Activated B cell treated with CpG ODN at 0.5 μM for 24 hours (primary cell): ENCODE measurements around the gene FMN1. TPM values are rescaled to one million over a fixed set of nuclear protein-coding genes. Genes with fewer than 3 reads are reported as not detected.

Experiments used
- ATAC-seq: fragments of 200-7000 bp; cut with Tn5 transposase; one replicate; pipeline ENCODE4 v1.10.0; 2021; ENCODE audit warnings: low read depth, mild to moderate bottlenecking, moderate library complexity
- CTCF ChIA-PET: fragments of 350-600 bp; sonication (Branson Sonifier 250); formaldehyde crosslinking; loops from one replicate; lab custom pipeline; 2021; ENCODE audit warnings: antibody characterized with exemption; lab: Charles Lee
- POLR2A ChIA-PET: fragments of 350-600 bp; sonication (Branson Sonifier 250); formaldehyde crosslinking; loops from one replicate; lab custom pipeline; 2021; ENCODE audit warnings: antibody characterized with exemption; lab: Charles Lee
- DNase-seq: peaks from one replicate; pipeline ENCODE4 v3.0.0; 2022
- H3K27ac Mint-ChIP-seq: one replicate; pipeline ENCODE4 v1.8.0; 2020; ENCODE audit warnings: mixed read lengths
- H3K27me3 Mint-ChIP-seq: one replicate; pipeline ENCODE4 v1.8.0; 2021; ENCODE audit warnings: mixed read lengths
- H3K36me3 Mint-ChIP-seq: one replicate; pipeline ENCODE4 v1.8.0; 2021; ENCODE audit warnings: low read depth, mixed read lengths
- H3K4me1 Mint-ChIP-seq: one replicate; pipeline ENCODE4 v1.8.0; 2021; ENCODE audit warnings: mixed read lengths
- H3K4me3 Mint-ChIP-seq: one replicate; pipeline ENCODE4 v1.8.0; 2020; ENCODE audit warnings: mild to moderate bottlenecking, mixed read lengths
- H3K9me3 Mint-ChIP-seq: one replicate; pipeline ENCODE4 v1.8.0; 2020; ENCODE audit warnings: mixed read lengths
- intact Hi-C: fragments of 100-400 bp; cut with micrococcal nuclease; formaldehyde crosslinking; loops from one replicate; pipeline ENCODE4 v1.15.1; 2024
- total RNA-seq: library from RNA; stranded (reverse); gene quantifications from 2 replicates; pipeline ENCODE4 v1.2.3, GENCODE V29; 2022
- TF ChIP-seq, protein P1 (sequence below): fragments of 200-600 bp; IDR thresholded peaks from one replicate; pipeline ENCODE4 v1.8.0; 2022; ENCODE audit warnings: antibody characterized with exemption, mild to moderate bottlenecking

Gene FMN1
- total RNA-seq, 1 donor from 2014 or later, result 0.80 TPM

DNA sequence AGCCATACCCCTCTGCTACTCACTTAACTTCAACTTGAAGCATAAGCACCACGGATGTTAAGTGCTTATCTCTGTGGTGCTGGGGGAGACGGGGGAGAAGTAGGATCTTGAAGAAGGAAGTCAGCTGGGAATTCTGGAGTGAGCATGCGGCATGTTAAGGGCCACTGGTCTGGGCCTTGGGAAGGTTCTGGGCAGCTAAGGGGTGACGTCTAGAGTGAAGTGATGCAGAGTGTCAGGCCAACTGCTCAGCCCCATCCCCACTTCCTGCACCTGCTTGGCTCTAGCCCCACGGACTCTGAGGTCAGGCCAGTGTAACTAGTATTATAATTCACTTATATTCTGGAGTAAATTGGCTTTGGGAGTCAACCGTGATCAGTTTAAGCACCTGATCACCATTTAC is 228.6 kb downstream of the FMN1 start:
- Mint-ChIP-seq H3K36me3 (no peaks in the 10 kb centered on the region), H3K4me3 (no peak overlapping the region), H3K4me1 (no peaks in the 10 kb centered on the region), H3K9me3 (no peaks in the 10 kb centered on the region), H3K27me3 (peaks cover 10% of the 10 kb centered on the region), H3K27ac (no peak overlapping the region)
- ChIA-PET CTCF (no interaction called here), POLR2A (no interaction called here)
- ATAC-seq (no peak), DNase-seq (no peak)
- TF ChIP-seq, protein P1, sequence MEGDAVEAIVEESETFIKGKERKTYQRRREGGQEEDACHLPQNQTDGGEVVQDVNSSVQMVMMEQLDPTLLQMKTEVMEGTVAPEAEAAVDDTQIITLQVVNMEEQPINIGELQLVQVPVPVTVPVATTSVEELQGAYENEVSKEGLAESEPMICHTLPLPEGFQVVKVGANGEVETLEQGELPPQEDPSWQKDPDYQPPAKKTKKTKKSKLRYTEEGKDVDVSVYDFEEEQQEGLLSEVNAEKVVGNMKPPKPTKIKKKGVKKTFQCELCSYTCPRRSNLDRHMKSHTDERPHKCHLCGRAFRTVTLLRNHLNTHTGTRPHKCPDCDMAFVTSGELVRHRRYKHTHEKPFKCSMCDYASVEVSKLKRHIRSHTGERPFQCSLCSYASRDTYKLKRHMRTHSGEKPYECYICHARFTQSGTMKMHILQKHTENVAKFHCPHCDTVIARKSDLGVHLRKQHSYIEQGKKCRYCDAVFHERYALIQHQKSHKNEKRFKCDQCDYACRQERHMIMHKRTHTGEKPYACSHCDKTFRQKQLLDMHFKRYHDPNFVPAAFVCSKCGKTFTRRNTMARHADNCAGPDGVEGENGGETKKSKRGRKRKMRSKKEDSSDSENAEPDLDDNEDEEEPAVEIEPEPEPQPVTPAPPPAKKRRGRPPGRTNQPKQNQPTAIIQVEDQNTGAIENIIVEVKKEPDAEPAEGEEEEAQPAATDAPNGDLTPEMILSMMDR, result no peak
- intact Hi-C loops, result loop anchor here (2.0 kb wide), 1 partner anchor 19 kb away; no protein-coding TSS in a partner anchor

DNA sequence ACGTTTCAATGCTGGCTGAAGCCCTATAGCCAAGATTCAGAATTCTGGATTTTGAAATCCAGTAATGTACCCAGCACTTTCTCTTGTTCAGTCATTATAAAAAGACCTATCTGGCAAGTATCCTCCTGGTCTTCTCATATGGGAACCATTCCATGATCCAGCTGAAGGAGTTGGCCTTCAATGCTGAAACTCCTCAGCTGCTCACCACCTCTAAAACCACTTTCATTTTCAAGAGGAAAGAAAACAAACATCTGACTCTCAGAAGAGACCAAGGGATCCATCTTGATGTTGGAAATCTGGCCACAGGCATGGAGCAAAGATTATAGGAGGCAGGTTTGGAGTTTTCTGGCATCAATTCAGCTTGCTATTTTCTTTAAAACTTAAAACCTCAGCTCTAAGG is 235.4 kb downstream of the FMN1 start:
- no peaks in the 10 kb centered on the region for H3K4me1 Mint-ChIP-seq
- no peak for ATAC-seq
- POLR2A ChIA-PET, result no interaction called here
- H3K9me3 Mint-ChIP-seq, result no peaks in the 10 kb centered on the region
- TF ChIP-seq, protein P1, result no peak
- intact Hi-C loops, result no loop called here
- H3K27me3 Mint-ChIP-seq, result peaks cover 17% of the 10 kb centered on the region
- H3K4me3 Mint-ChIP-seq, result no peak overlapping the region
- CTCF ChIA-PET, result interaction anchor here (7.0 kb wide), 1 partner anchor 298 kb away, joined by 67 read pairs; no protein-coding TSS in a partner anchor
- no peak overlapping the region for H3K27ac Mint-ChIP-seq
- DNase-seq, result no peak
- H3K36me3 Mint-ChIP-seq, result no peaks in the 10 kb centered on the region

DNA sequence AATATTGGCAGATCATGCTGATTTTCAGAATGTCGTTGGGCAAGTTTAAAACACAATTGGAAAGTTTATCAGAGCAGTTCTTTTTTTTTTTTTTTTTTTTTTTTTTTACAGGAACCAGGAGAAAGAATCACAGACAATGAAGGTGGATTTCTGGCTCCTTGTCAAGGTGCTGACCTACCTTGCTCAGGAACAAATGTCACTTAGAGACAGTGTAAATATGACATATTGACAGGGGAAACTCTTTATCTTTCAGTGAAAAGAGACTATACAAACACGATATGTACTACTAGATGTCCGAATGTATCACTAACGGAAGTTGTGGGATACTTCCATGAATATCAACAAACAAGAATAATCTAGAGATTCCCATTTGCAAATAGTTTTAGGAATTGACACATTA is 237.3 kb downstream of the FMN1 start:
- H3K36me3 Mint-ChIP-seq, result no peaks in the 10 kb centered on the region
- TF ChIP-seq, protein P1, result no peak
- no peak overlapping the region for H3K4me3 Mint-ChIP-seq
- ChIA-PET POLR2A (no interaction called here), CTCF (interaction anchor here (1.1 to 7.0 kb wide), 5 partner anchors 21 to 296 kb away, joined by 3 to 67 read pairs (median 6); no protein-coding TSS in a partner anchor)
- no peaks in the 10 kb centered on the region for H3K4me1 Mint-ChIP-seq
- no peaks in the 10 kb centered on the region for H3K9me3 Mint-ChIP-seq
- intact Hi-C loops, result no loop called here
- no peak overlapping the region for H3K27ac Mint-ChIP-seq
- ATAC-seq (no peak), DNase-seq (no peak)
- peaks cover 16% of the 10 kb centered on the region for H3K27me3 Mint-ChIP-seq

DNA sequence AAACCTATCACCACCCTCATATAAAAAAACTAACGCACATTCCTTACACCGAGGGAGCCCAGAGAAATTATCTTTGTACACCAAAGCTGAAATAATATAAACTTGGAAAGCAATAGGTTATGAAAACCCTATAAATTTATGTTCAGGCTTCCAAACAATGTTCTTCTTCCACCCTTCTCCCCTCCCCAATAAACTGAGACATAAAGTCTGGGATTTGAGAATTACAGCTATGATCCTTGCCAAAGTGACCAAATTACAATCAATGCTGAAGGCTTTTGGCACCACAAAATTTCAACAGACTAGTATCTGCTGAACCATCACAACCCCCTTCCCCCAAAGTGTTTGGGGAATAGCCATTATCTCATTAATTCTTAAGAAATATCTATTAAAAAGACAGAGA is 237.8 kb downstream of the FMN1 start:
- POLR2A ChIA-PET, result no interaction called here
- CTCF ChIA-PET, result interaction anchor here (0.5 to 7.0 kb wide), 11 partner anchors 8 to 306 kb away, joined by 3 to 67 read pairs (median 3); no protein-coding TSS in a partner anchor
- Mint-ChIP-seq H3K4me1 (no peaks in the 10 kb centered on the region), H3K4me3 (no peak overlapping the region), H3K9me3 (no peaks in the 10 kb centered on the region), H3K27ac (no peak overlapping the region), H3K27me3 (peaks cover 16% of the 10 kb centered on the region), H3K36me3 (no peaks in the 10 kb centered on the region)
- no peak for DNase-seq
- no peak for ATAC-seq
- TF ChIP-seq, protein P1, result no peak
- intact Hi-C loops, result loop anchor here (1.0 kb wide), 2 partner anchors 112 to 294 kb away; no protein-coding TSS in a partner anchor

DNA sequence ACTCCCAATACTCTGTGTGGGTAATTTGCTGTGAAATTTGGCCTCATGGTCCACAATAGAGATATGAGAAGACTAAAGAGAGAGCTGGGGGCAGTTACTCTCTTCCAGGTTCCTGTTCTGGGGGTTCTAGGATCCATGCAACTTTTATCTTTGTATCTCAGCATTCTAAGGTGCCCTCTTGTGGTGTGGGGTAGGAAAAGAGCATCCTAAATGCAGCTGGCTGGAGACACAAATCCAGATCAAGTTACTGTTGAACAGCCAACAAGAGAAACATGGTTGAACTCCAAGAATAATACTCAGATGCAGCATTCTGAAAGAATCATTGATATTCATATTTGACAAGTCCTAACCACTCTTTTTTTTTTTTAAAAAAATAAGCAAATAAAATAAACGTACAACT is 238.5 kb downstream of the FMN1 start:
- Mint-ChIP-seq H3K4me1 (no peaks in the 10 kb centered on the region), H3K27ac (no peak overlapping the region), H3K36me3 (no peaks in the 10 kb centered on the region), H3K27me3 (peaks cover 16% of the 10 kb centered on the region), H3K9me3 (no peaks in the 10 kb centered on the region), H3K4me3 (no peak overlapping the region)
- ChIA-PET CTCF (interaction anchor here (0.5 to 7.0 kb wide), 11 partner anchors 9 to 305 kb away, joined by 3 to 67 read pairs (median 3); no protein-coding TSS in a partner anchor), POLR2A (no interaction called here)
- intact Hi-C loops, result loop anchor here (1.0 kb wide), 2 partner anchors 112 to 294 kb away; no protein-coding TSS in a partner anchor
- no peak for DNase-seq
- TF ChIP-seq, protein P1, result no peak
- ATAC-seq, result no peak
